H9 (cell line): ENCODE measurements around the gene CLEC16A. TPM values are rescaled to one million over a fixed set of nuclear protein-coding genes. Genes with fewer than 3 reads are reported as not detected.

Experiments
- DNase-seq: peaks from one replicate; pipeline ENCODE4 v3.0.0-alpha.2; 2017
- H2AFZ ChIP-seq: one replicate; pipeline ENCODE4 v1.6.1; 2013; ENCODE audit warnings: mild to moderate bottlenecking, low read length, control low read depth, moderate library complexity
- H2AK5ac ChIP-seq: 2 replicates; pipeline ENCODE4 v1.6.1; 2013; ENCODE audit warnings: low read length, control low read depth, mixed read lengths; ENCODE audit not compliant: insufficient read length
- H2BK120ac ChIP-seq: one replicate; pipeline ENCODE4 v1.6.1; 2013; ENCODE audit warnings: low read depth, mild to moderate bottlenecking, low read length, control low read depth, inconsistent platforms; ENCODE audit not compliant: poor library complexity, severe bottlenecking
- H2BK12ac ChIP-seq: 2 replicates; pipeline ENCODE4 v1.6.1; 2013; ENCODE audit warnings: low read length, control low read depth, mixed read lengths, low read depth; ENCODE audit not compliant: insufficient read length
- H2BK15ac ChIP-seq: 2 replicates; pipeline ENCODE4 v1.6.1; 2013; ENCODE audit warnings: low read depth, low read length, control low read depth
- H2BK20ac ChIP-seq: one replicate; pipeline ENCODE4 v1.6.1; 2013; ENCODE audit warnings: low read depth, mild to moderate bottlenecking, low read length, control low read depth, inconsistent platforms; ENCODE audit not compliant: poor library complexity, severe bottlenecking
- H2BK5ac ChIP-seq: 2 replicates; pipeline ENCODE4 v1.6.1; 2013; ENCODE audit warnings: low read length, control low read depth, mixed read lengths; ENCODE audit not compliant: insufficient read length
- H3K14ac ChIP-seq: 2 replicates; pipeline ENCODE4 v1.6.1; 2013; ENCODE audit warnings: low read length, control low read depth; ENCODE audit not compliant: insufficient read depth
- H3K18ac ChIP-seq: 2 replicates; pipeline ENCODE4 v1.6.1; 2013; ENCODE audit warnings: low read depth, mild to moderate bottlenecking, mixed read lengths, low read length, control low read depth; ENCODE audit not compliant: insufficient read length
- H3K23ac ChIP-seq: 2 replicates; pipeline ENCODE4 v1.6.1; 2013; ENCODE audit warnings: low read length, control low read depth, mixed read lengths, low read depth; ENCODE audit not compliant: insufficient read length
- H3K23me2 ChIP-seq: 2 replicates; pipeline ENCODE4 v1.6.1; 2013; ENCODE audit warnings: low read depth, mild to moderate bottlenecking, mixed read lengths, low read length, control low read depth; ENCODE audit not compliant: insufficient read length, poor library complexity, severe bottlenecking
- H3K27ac ChIP-seq: 2 replicates; pipeline ENCODE4 v1.5.1; 2013; ENCODE audit warnings: low read length, control low read depth, mixed read lengths, low read depth; ENCODE audit not compliant: insufficient read length
- H3K27me3 ChIP-seq: 2 replicates; pipeline ENCODE4 v1.6.1; 2013; ENCODE audit warnings: low read length, control low read depth, inconsistent platforms; ENCODE audit not compliant: insufficient read depth
- H3K4ac ChIP-seq: 2 replicates; pipeline ENCODE4 v1.6.1; 2013; ENCODE audit warnings: low read depth, mild to moderate bottlenecking, control low read depth, inconsistent platforms, low read length, moderate library complexity
- H3K4me1 ChIP-seq: 2 replicates; pipeline ENCODE4 v1.6.1; 2013; ENCODE audit warnings: low read length, control low read depth, inconsistent platforms; ENCODE audit not compliant: insufficient read depth
- H3K4me2 ChIP-seq: 2 replicates; pipeline ENCODE4 v1.6.1; 2013; ENCODE audit warnings: low read length, control low read depth, mixed read lengths; ENCODE audit not compliant: insufficient read length, insufficient read depth
- H3K56ac ChIP-seq: 2 replicates; pipeline ENCODE4 v1.6.1; 2013; ENCODE audit warnings: low read depth, mild to moderate bottlenecking, mixed read lengths, low read length, control low read depth; ENCODE audit not compliant: insufficient read length
- H3K79me1 ChIP-seq: 2 replicates; pipeline ENCODE4 v1.6.1; 2013; ENCODE audit warnings: low read depth, mild to moderate bottlenecking, moderate library complexity, low read length, control low read depth, inconsistent platforms; ENCODE audit not compliant: insufficient read depth, poor library complexity, severe bottlenecking
- H3K79me2 ChIP-seq: 2 replicates; pipeline ENCODE4 v1.6.1; 2013; ENCODE audit warnings: low read length, control low read depth, inconsistent platforms; ENCODE audit not compliant: insufficient read depth
- H3K9ac ChIP-seq: 2 replicates; pipeline ENCODE4 v1.6.1; 2013; ENCODE audit warnings: low read length, control low read depth, mixed read lengths; ENCODE audit not compliant: insufficient read length; ENCODE audit errors: extremely low read depth
- H3K9me3 ChIP-seq: one replicate; pipeline ENCODE4 v1.6.1; 2013; ENCODE audit warnings: low read depth, low read length, inconsistent platforms; ENCODE audit not compliant: control insufficient read depth
- H3T11ph ChIP-seq: one replicate; pipeline ENCODE4 v1.6.1; 2013; ENCODE audit warnings: mild to moderate bottlenecking, low read length, control low read depth, inconsistent platforms
- H4K20me1 ChIP-seq: one replicate; pipeline ENCODE4 v1.6.1; 2013; ENCODE audit not compliant: control insufficient read depth, insufficient read length, insufficient read depth
- H4K5ac ChIP-seq: 2 replicates; pipeline ENCODE4 v1.6.1; 2013; ENCODE audit warnings: low read depth, mild to moderate bottlenecking, mixed read lengths, low read length, control low read depth; ENCODE audit not compliant: insufficient read length
- H4K8ac ChIP-seq: replicated peaks from 2 replicates; pipeline ENCODE4 v1.6.1; 2013; ENCODE audit warnings: low read length, control low read depth, mixed read lengths, low read depth; ENCODE audit not compliant: insufficient read length
- H4K91ac ChIP-seq: 2 replicates; pipeline ENCODE4 v1.6.1; 2013; ENCODE audit warnings: low read depth, mild to moderate bottlenecking, moderate library complexity, mixed read lengths, low read length, control low read depth; ENCODE audit not compliant: insufficient read length
- H3K27ac Mint-ChIP-seq, 3 experiments: 2 replicates in 2 of 3; 3 replicates in 1 of 3; pipeline ENCODE4 v1.8.0; 2020 to 2021; ENCODE audit warnings: mixed read lengths in 3 of 3, mild to moderate bottlenecking in 1 of 3, moderate library complexity in 1 of 3
- H3K27me3 Mint-ChIP-seq: 2 replicates; pipeline ENCODE4 v1.8.0; 2021; ENCODE audit warnings: low read depth, mild to moderate bottlenecking, moderate library complexity, mixed read lengths
- H3K36me3 Mint-ChIP-seq, 3 experiments: 2 replicates in 2 of 3; 3 replicates in 1 of 3; pipeline ENCODE4 v1.8.0; 2020 to 2021; ENCODE audit warnings: low read depth in 3 of 3, mixed read lengths in 3 of 3; ENCODE audit not compliant: insufficient read depth in 1 of 3
- H3K4me1 Mint-ChIP-seq, 2 experiments: 2 replicates each; pipeline ENCODE4 v1.8.0; 2020; ENCODE audit warnings: mixed read lengths in 2 of 2
- H3K4me3 Mint-ChIP-seq, 2 experiments: 2 replicates in 1 of 2; 3 replicates in 1 of 2; pipeline ENCODE4 v1.8.0; 2020 to 2021; ENCODE audit warnings: mild to moderate bottlenecking in 2 of 2, mixed read lengths in 2 of 2, moderate library complexity in 1 of 2
- H3K9me3 Mint-ChIP-seq, 2 experiments: 2 replicates in 1 of 2; 3 replicates in 1 of 2; pipeline ENCODE4 v1.8.0; 2020; ENCODE audit warnings: mild to moderate bottlenecking in 2 of 2, mixed read lengths in 2 of 2, moderate library complexity in 1 of 2
- CTCF ChIP-seq: fragments of 200-600 bp; sonication (generic); conservative IDR thresholded peaks from 3 replicates; pipeline ENCODE4 v1.8.0; 2021; ENCODE audit warnings: antibody characterized with exemption, mild to moderate bottlenecking
- WGBS: extraction: QIAGEN DNeasy Blood & Tissue Kit; methylation state at CpG from one replicate; pipeline ENCODE4 v1.1.7; 2013; ENCODE audit warnings: missing lambda C conversion rate, low lambda C conversion rate, mixed read lengths; ENCODE audit not compliant: insufficient read length; ENCODE audit errors: extremely low coverage; 5-methylcytosine and 5-hydroxymethylcytosine counted together
- total RNA-seq: library from RNA; stranded (reverse); gene quantifications from 2 replicates; pipeline ENCODE4 v1.2.1, GENCODE V29; 2021

Gene CLEC16A
- total RNA-seq, 1 experiment from 2014 or later, result 15.2 TPM

GRCh38 chr16:10938796-10939648 is 5.3 kb upstream of the CLEC16A start:
- Mint-ChIP-seq H3K27ac (no peak overlapping the region), H3K9me3 (no peaks in the 10 kb centered on the region), H3K4me1 (peaks cover 29 to 32% of the 10 kb centered on the region in 2 experiments), H3K27me3 (no peaks in the 10 kb centered on the region; the same call in 1 of the 2 replicates), H3K4me3 (no peak overlapping the region; a peak in 1 of 5 replicates), H3K36me3 (peaks cover 8 to 26% (median 14%) of the 10 kb centered on the region in 3 experiments; a peak in 6 of 7 replicates)
- TF ChIP-seq CTCF, result no peak
- Histone ChIP-seq H2AFZ (no peak overlapping the region), H3K9ac (no peak overlapping the region), H4K20me1 (no peaks in the 10 kb centered on the region), H3K18ac (no peak overlapping the region), H3K27me3 (no peaks in the 10 kb centered on the region), H2BK20ac (no peak overlapping the region), H2BK120ac (no peak overlapping the region), H3K4ac (no peak overlapping the region), H3K56ac (no peak overlapping the region), H3T11ph (no peak overlapping the region), H2AK5ac (no peak overlapping the region), H3K23ac (no peak overlapping the region), H3K79me1 (peaks cover 3% of the 10 kb centered on the region), H4K8ac (no peak overlapping the region), H3K4me2 (no peak overlapping the region), H2BK12ac (no peak overlapping the region), H4K5ac (no peak overlapping the region), H4K91ac (no peak overlapping the region), H3K79me2 (no peaks in the 10 kb centered on the region; the same call in 1 of the 2 replicates), H2BK15ac (no peak overlapping the region), H3K27ac (no peak overlapping the region), H3K14ac (no peak overlapping the region), H2BK5ac (no peak overlapping the region), H3K9me3 (no peaks in the 10 kb centered on the region), H3K4me1 (peaks cover 3% of the 10 kb centered on the region; the same call in 1 of the 2 replicates), H3K23me2 (peaks cover 11% of the 10 kb centered on the region)
- no CpG with 5 or more reads among the region's 7 CpGs for WGBS
- DNase-seq, result no peak
